ENCODE data around the gene HPS4.
A peak's percentile ranks its signal among the peaks of the same experiment; 100 is the strongest.

Gene HPS4

GRCh38 chr22:26480611-26480932 is 3.0 kb downstream of the HPS4 start:
- H2AFZ ChIP-seq (ENCODE audit: low read length): no peak overlapping the region
- H3K4me1 ChIP-seq (ENCODE audit: insufficient read depth, low read length, poor library complexity, severe bottlenecking): peaks cover 71% of the 10 kb centered on the region
- H3K36me3 ChIP-seq (ENCODE audit: insufficient read depth, low read length): no peaks in the 10 kb centered on the region
- no peaks in the 10 kb centered on the region for H3F3A ChIP-seq (ENCODE audit: low read depth)
- H3K9ac ChIP-seq (ENCODE audit: low read depth, low read length, poor library complexity, severe bottlenecking): peak overlapping the region; percentile 96
- H3K27me3 ChIP-seq (ENCODE audit: insufficient read depth, low read length, poor library complexity, severe bottlenecking): no peaks in the 10 kb centered on the region
- peak overlapping the region; percentile 82 for H3K4me2 ChIP-seq (ENCODE audit: low read depth, low read length, poor library complexity, severe bottlenecking)
- H3K79me2 ChIP-seq (ENCODE audit: insufficient read depth, low read length): peaks cover 96% of the 10 kb centered on the region
- H3K9me3 ChIP-seq (ENCODE audit: insufficient read depth, low read depth, low read length): no peaks in the 10 kb centered on the region
- peak overlapping the region; percentile 97 for H3K4me3 ChIP-seq (ENCODE audit: low read length, poor library complexity, severe bottlenecking)
- H3K9me2 ChIP-seq (replicated peaks; ENCODE audit: low read depth, low read length): no peaks in the 10 kb centered on the region
- TF ChIP-seq EZH2phosphoT487 (IDR thresholded peaks at IDR 0.05; ENCODE audit: borderline replicate concordance) (no peak), CTCF (conservative IDR thresholded peaks at IDR 0.05; ENCODE audit: low read length) (no peak)
- H4K20me1 ChIP-seq (ENCODE audit: insufficient read depth, low read length, poor library complexity, severe bottlenecking): no peaks in the 10 kb centered on the region

- Histone ChIP-seq H3K4me2 (ENCODE audit: low read depth, low read length, poor library complexity, severe bottlenecking) (peak overlapping the region; percentile 82), H2AFZ (ENCODE audit: low read length) (peak overlapping the region; percentile 49), H3K36me3 (ENCODE audit: insufficient read depth, low read length) (no peaks in the 10 kb centered on the region), H3K27me3 (ENCODE audit: insufficient read depth, low read length, poor library complexity, severe bottlenecking) (no peaks in the 10 kb centered on the region), H3K9me3 (ENCODE audit: insufficient read depth, low read depth, low read length) (no peaks in the 10 kb centered on the region), H3K79me2 (ENCODE audit: insufficient read depth, low read length) (peaks cover 93% of the 10 kb centered on the region), H4K20me1 (ENCODE audit: insufficient read depth, low read length, poor library complexity, severe bottlenecking) (no peaks in the 10 kb centered on the region), H3K4me1 (ENCODE audit: insufficient read depth, low read length, poor library complexity, severe bottlenecking) (peaks cover 67% of the 10 kb centered on the region), H3F3A (ENCODE audit: low read depth) (no peaks in the 10 kb centered on the region), H3K4me3 (ENCODE audit: low read length, poor library complexity, severe bottlenecking) (peak overlapping the region; percentile 97), H3K9ac (ENCODE audit: low read depth, low read length, poor library complexity, severe bottlenecking) (peak overlapping the region; percentile 96), H3K9me2 (replicated peaks; ENCODE audit: low read depth, low read length) (no peaks in the 10 kb centered on the region)
- TF ChIP-seq EZH2phosphoT487 (IDR thresholded peaks at IDR 0.05; ENCODE audit: borderline replicate concordance) (no peak), CTCF (conservative IDR thresholded peaks at IDR 0.05; ENCODE audit: low read length) (no peak)
Observed at GRCh38 chr22:26479792-26480610, 3.6 kb downstream of the HPS4 start.

DNA sequence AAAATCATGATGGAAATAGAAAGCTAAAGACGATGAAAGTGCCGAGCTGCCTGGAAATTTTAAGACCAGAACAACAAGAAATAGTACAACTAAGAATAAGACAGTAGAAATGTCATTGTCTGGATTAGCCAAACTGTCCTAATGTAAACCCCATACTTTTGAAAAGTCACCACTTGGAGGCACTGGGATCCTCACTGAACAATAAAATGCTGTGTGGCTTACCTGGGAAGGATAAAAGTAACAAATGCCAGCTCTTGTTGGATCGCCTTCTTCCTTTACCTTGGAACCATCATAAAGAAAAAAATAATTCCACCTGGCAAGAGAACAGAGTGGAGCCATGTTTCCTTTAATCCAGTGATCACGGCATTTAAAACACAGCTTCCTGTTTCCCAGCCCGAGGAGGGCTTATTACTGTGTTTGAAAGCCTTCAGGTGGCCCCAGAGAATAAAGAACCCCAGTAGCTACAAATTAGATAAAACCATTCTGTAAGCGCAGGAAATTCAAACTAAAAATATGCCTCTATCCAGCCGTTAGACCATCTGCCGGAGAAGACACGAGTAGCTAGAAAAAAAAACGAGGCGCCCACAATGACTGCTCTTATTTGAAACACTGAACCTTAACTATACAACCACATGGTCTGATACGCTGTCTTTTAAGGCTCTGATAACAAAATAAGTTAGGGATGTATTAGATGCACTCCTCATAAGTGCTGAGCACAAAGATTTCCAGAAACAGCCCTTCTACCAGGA is 4.4 kb downstream of the HPS4 start:
- Histone ChIP-seq H3K9ac (ENCODE audit: low read depth, low read length, poor library complexity, severe bottlenecking) (peak overlapping the region; percentile 96), H3K79me2 (ENCODE audit: insufficient read depth, low read length) (peaks cover 93% of the 10 kb centered on the region), H2AFZ (ENCODE audit: low read length) (peak overlapping the region; percentile 49), H4K20me1 (ENCODE audit: insufficient read depth, low read length, poor library complexity, severe bottlenecking) (no peaks in the 10 kb centered on the region), H3K4me1 (ENCODE audit: insufficient read depth, low read length, poor library complexity, severe bottlenecking) (peaks cover 68% of the 10 kb centered on the region), H3K4me3 (ENCODE audit: low read length, poor library complexity, severe bottlenecking) (peak overlapping the region; percentile 97), H3K4me2 (ENCODE audit: low read depth, low read length, poor library complexity, severe bottlenecking) (peak overlapping the region; percentile 82), H3K9me3 (ENCODE audit: insufficient read depth, low read depth, low read length) (no peaks in the 10 kb centered on the region), H3K27me3 (ENCODE audit: insufficient read depth, low read length, poor library complexity, severe bottlenecking) (no peaks in the 10 kb centered on the region), H3K9me2 (replicated peaks; ENCODE audit: low read depth, low read length) (no peaks in the 10 kb centered on the region), H3K36me3 (ENCODE audit: insufficient read depth, low read length) (no peaks in the 10 kb centered on the region), H3F3A (ENCODE audit: low read depth) (no peaks in the 10 kb centered on the region)
- TF ChIP-seq CTCF (conservative IDR thresholded peaks at IDR 0.05; ENCODE audit: low read length) (peak; percentile 47), EZH2phosphoT487 (IDR thresholded peaks at IDR 0.05; ENCODE audit: borderline replicate concordance) (no peak)
